ENCODE data around the gene OR10R2. TPM values are rescaled to one million over a fixed set of nuclear protein-coding genes. Genes with fewer than 3 reads are reported as not detected.
"Not testable (repeated sequence)": the region's sequence is repeated elsewhere in the genome, so short reads cannot be mapped to it uniquely, and the experiment has no call there.

OR10R2 gene, protein sequence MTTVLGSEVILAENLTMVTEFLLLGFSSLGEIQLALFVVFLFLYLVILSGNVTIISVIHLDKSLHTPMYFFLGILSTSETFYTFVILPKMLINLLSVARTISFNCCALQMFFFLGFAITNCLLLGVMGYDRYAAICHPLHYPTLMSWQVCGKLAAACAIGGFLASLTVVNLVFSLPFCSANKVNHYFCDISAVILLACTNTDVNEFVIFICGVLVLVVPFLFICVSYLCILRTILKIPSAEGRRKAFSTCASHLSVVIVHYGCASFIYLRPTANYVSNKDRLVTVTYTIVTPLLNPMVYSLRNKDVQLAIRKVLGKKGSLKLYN
- total RNA-seq, result not detected
- long read RNA-seq, result 0 reads

- no peak for DNase-seq (ENCODE audit: low spot score)
Measured at GRCh38 chr1:158471920-158472319, at the start of gene OR10R2. Gene OR10R2 (plus strand): TSS chr1:158472220. CDS start chr1:158472326, 106 bp downstream.

- DNase-seq (ENCODE audit: low spot score), result no peak
Measured at GRCh38 chr1:158425027-158425426, 47.0 kb upstream of the OR10R2 start.

- no peak for DNase-seq (ENCODE audit: low spot score)
Measured at GRCh38 chr1:158426137-158426536, 45.9 kb upstream of the OR10R2 start, which contains the start of gene OR10K2. Gene OR10K2 (minus strand): TSS chr1:158426237. CDS start chr1:158420866, 5,371 bp downstream.

DNA sequence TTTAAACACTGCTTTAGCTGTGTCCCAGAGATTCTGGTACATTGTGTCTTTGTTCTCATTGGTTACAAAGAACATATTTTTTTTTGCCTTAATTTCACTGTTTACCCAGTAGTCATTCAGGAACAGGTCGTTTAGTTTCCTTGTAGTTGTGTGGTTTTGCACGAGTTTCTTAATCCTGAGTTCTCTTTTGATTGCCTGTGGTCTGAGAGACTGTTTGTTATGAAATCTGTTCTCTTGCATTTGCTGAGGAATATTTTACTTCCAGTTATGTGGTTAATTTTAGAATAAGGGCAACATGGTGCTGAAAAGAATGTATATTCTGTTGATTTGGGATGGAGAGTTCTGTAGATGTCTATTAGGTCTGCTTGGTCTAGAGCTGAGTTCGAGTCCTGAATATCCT lies 41.9 kb upstream of the OR10R2 start:
- not testable (repeated sequence) for DNase-seq (ENCODE audit: low spot score)

DNA sequence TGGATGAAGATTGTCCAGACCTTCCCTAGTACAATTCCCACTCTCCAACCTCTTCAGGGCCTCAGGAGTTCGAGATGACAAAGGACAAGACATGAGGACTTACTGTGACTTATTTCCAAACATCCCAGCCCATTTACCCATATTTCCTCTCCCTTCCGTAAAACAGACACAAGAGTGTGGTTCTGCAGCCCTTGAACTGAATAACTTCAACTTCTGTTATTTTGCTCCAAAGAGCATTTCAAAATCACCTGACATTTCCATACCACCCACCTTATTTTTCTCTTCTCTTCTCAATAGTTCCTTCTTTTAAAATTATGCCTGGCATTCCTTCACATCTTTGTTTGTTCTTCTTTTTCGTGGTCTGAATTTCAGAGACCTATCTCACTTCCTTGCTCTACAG lies 37.3 kb upstream of the OR10R2 start:
- no peak for DNase-seq (ENCODE audit: low spot score)

DNA sequence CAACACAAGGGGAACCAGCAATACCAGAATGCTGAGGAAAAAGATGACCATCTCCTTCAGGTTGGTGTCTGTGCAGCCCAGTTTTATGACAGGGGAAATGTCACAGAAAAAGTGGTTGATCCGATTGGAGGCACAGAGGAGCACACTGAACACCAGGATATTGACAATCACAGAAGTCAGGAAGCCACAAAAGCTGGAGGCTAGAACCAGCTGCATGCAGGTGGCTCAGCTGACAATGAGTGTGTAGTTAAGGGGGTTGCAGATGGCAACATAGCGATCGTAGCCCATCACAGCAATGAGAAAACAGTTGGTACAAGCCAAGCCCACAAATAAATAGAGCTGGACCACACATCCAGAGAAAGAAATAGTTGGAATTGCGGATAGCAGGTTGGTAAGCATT lies 26.6 kb upstream of the OR10R2 start:
- no peak for DNase-seq (ENCODE audit: low spot score)

DNA sequence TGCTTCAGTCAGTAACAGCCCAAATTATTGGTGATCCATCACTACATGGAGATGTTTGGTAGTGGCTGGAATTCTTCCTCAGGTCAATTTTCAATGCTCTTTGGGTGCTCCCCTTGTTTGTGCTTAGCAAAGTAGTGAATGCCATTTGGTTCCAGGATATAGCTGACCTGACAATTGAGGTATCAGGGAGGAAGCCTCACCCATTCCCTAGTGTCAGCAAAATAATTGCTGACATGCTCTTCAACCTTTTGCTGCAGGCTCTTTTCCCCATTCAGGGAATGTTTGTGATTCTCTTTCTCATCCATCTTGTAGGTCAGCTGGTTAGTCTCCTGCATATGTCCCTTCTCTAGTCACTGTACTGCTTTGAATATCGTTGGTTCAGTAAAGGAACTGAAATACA lies 17.5 kb upstream of the OR10R2 start:
- no peak for DNase-seq (ENCODE audit: low spot score)

- DNase-seq (ENCODE audit: low spot score), result no peak
Measured at GRCh38 chr1:158457246-158457645, 14.8 kb upstream of the OR10R2 start.

GRCh38 chr1:158458263-158458662 lies 13.8 kb upstream of the OR10R2 start:
- no peak for DNase-seq (ENCODE audit: low spot score)

- DNase-seq (ENCODE audit: low spot score), result no peak
Measured at GRCh38 chr1:158461534-158461933, 10.5 kb upstream of the OR10R2 start, which contains the start of gene OR10K1. Gene OR10K1 (plus strand): TSS chr1:158461834. CDS start chr1:158465562, 3,728 bp downstream.

DNA sequence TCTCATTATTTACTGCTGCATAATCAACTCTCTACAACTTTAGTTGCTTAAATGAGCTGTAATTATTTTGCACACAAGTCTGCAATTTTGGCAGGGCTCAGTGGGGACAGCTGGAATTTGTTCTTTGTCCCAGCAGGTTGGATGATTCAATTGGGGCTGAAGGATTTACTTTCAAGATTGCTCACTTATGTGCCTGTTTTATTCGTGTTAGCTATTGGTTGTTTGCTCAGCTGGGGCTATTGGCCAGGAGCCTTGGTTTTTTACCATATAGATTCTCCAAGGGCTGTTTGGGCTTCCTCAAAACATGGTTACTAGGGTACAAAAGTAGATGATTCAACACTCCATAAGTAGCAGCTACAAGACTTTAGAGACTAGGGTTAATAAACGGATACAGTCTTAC lies 13.4 kb downstream of the OR10R2 start:
- no peak for DNase-seq (ENCODE audit: low spot score)

GRCh38 chr1:158491316-158491715 lies 19.3 kb downstream of the OR10R2 start:
- no peak for DNase-seq (ENCODE audit: low spot score)

GRCh38 chr1:158493054-158493453 lies 21.0 kb downstream of the OR10R2 start:
- DNase-seq (ENCODE audit: low spot score), result no peak

GRCh38 chr1:158494796-158495195 lies 22.8 kb downstream of the OR10R2 start:
- DNase-seq (ENCODE audit: low spot score), result no peak

DNA sequence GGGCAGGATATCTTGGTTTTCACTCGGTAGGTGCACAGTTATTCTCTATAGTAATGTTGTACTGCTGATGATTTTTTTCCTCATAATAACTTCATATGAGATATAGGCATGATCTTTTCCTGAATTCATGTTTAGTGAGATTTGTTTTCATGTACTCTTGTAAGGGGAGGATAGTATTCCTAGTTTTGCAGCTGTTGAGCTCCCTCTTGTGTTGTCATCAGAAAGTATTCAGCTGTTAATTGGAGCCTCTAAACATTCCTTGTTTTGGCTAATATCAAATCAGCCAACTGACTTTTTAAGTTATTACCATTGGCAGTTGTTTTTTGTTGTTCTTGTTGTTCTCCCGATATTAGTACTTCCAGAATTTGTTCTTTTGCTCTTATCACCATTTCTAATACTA lies 24.4 kb downstream of the OR10R2 start:
- DNase-seq (ENCODE audit: low spot score), result no peak

DNA sequence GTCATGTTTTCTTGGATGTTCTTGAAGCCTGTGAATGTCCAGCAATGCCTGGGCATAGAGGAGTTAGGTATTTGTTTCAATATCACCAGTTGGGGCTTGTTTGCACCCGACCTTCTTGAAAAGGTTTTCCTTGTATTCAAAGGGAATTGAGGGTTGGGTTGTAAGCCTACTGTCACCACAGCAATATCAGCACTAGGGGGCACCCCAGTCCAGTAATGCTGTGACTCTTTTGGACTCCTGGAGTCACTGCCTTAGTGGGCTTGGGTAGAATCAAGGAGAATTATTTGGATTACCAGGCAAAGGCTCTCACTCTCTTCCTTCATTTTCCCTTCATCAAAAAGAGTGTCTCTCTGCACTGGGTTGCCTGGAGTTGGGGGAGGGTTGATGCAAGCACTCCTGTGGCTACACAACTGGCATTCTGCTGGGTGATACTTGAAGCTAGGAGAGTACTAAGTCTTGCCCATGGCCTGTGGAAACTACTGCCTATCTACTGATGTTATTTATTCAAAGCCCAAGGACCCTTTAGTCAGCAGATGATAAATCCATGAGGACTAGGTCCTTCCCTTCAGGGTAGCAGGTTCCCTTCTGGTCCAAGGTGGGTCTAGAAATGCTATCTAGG lies 34.5 kb downstream of the OR10R2 start:
- no peak for DNase-seq (ENCODE audit: low spot score)

GRCh38 chr1:158507511-158507910 lies 35.5 kb downstream of the OR10R2 start:
- DNase-seq (ENCODE audit: low spot score), result no peak

DNA sequence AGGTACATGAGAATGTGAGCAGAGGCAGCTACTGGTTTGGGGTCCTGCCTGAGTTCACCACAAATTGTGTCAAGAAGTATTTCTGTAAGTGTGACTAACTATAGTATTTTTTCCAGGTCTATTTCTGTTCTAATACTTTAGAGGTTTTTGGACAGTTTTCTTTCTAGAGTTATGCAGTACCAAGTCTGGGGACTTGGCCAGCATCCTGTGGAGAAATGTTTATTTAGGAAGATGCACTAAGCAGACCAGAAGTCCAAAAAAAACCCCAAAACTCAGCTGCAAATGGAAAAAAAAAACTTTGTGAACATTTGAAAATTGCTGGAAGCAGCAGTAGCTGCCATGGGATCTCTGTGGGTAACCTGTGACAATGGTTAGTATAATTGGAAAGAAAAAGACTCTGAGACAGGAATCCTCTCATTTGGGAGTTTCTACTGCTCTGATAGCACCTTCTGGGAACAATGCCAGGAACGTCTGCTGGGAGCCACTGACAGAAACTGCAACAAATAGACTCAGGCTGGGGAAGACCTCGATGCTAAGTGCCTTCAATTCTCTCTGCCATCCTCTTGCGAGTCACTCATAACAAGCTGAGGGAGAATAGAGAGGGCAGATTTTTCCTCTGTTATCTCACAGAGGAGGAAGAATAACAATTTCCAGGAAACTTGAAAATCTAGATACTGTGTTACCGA lies 37.6 kb downstream of the OR10R2 start:
- no peak for DNase-seq (ENCODE audit: low spot score)

DNA sequence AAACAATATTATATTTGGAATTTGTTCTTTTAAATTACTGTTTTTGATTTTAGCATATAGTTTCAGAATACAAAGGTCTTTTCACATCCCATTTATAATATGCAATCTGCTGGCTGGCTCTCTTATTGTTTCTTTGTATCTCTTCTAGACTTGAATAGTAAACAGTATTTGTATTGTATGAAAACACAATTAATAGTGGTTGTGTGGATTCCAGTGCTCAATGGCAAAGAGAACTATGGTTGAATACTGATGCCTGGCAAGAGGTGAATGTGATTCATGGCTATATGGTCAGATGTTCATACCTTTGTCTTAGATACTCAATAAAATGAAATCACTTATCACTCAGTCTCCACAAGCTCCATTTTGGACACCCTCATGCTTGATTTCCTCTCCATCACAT lies 44.9 kb downstream of the OR10R2 start:
- no peak for DNase-seq (ENCODE audit: low spot score)

DNA sequence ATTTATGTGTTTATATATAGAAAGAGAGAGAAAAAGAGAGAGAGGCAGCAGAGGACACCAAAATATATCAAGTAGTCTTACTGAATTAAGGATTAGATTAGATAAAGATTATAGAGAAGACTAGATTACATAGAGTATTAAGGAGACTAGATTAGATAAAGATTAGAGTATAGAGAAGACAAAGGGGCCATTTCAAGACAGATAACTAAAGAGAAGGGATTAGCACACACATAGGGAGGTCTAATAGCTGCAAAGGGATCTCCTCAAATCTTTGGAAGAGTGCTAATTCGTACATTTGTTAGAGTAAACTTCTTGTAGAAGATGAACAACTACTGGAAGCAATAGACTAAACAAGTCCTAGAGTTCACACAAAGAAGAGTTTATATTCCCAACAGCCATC lies 48.0 kb downstream of the OR10R2 start:
- DNase-seq (ENCODE audit: low spot score), result no peak

DNA sequence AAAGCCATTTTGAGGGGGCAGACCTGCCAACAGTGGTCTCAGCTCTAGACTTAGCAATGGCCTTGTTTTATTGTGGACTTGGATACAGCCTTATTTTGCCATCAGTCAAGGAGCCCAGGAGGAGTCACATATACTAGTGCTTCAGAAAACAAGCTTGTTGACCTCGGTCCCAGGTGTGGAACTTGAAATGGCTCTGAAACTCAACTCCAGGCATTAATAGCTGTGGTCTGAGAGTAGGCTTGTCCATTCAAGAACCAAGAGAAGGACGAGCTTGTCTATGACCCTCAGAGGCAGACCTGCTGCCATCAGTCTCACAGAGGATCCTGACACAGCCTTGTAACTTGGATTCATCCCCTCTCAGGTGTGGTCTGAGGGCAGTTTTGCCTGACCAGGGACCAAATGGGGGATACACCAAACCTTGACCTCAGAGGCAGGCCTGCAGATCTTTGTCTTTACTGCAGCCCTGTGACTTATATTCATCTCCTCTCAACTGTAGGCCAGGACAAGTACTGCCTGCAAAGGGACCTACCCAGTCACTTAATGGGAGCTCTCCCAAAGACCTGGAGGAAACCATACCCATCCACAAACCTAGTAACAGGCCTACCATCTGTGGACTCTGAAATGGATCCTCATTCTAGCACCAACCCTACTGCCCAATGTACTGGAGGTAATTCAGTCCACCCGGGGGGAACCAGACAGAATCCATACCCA lies 49.1 kb downstream of the OR10R2 start:
- no peak for DNase-seq (ENCODE audit: low spot score)

DNA sequence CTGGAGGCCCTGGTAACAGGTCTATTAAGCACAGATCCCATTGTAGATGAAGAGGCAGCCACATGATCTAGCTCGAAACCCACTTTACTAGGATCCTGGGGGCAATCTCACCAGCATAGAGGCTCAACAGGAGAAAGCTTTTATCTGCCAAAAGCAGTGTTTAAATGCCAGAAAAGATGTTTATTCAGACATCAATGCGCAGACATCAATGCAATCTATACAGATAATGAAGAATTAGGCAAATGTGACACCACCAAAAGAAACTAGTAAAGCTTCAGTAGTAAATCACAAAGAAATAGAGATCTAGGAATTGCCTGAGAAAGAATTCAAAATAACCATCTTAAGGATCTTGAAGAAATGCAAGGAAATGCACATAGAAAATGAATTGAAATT lies 49.6 kb downstream of the OR10R2 start:
- DNase-seq (ENCODE audit: low spot score), result no peak
